ENCODE measurements around the gene TRIM63.

TRIM63 gene

GRCh38 chr1:26066160-26066559 lies 1.3 kb downstream of the TRIM63 start:
- H3K4me1 ChIP-seq, result no peaks in the 10 kb centered on the region
- TF ChIP-seq CTCF (IDR thresholded peaks at IDR 0.05; ENCODE audit: low read depth, low read length), result no peak
- no peaks in the 10 kb centered on the region for H3K27me3 ChIP-seq
- no peak for DNase-seq
- no peak overlapping the region for H3K4me3 ChIP-seq (ENCODE audit: low read depth, low read length)
- H3K9me3 ChIP-seq, result no peaks in the 10 kb centered on the region
- H3K36me3 ChIP-seq, result no peaks in the 10 kb centered on the region

GRCh38 chr1:26064553-26064952 lies 2.9 kb downstream of the TRIM63 start:
- Histone ChIP-seq H3K4me1 (no peaks in the 10 kb centered on the region), H3K27me3 (no peaks in the 10 kb centered on the region), H3K9me3 (no peaks in the 10 kb centered on the region), H3K4me3 (ENCODE audit: low read depth, low read length) (no peak overlapping the region), H3K36me3 (no peaks in the 10 kb centered on the region)
- no peak for TF ChIP-seq CTCF (IDR thresholded peaks at IDR 0.05; ENCODE audit: low read depth, low read length)
- DNase-seq, result no peak

- Histone ChIP-seq H3K36me3 (no peaks in the 10 kb centered on the region), H3K27me3 (no peaks in the 10 kb centered on the region), H3K4me1 (no peaks in the 10 kb centered on the region), H3K4me3 (ENCODE audit: low read depth, low read length) (no peak overlapping the region), H3K9me3 (no peaks in the 10 kb centered on the region)
- DNase-seq, result no peak
- TF ChIP-seq CTCF (IDR thresholded peaks at IDR 0.05; ENCODE audit: low read depth, low read length), result no peak
Observed at GRCh38 chr1:26060832-26061574, 6.4 kb downstream of the TRIM63 start.

- no peak for DNase-seq
- Histone ChIP-seq H3K36me3 (no peaks in the 10 kb centered on the region), H3K27me3 (no peaks in the 10 kb centered on the region), H3K4me3 (ENCODE audit: low read depth, low read length) (no peak overlapping the region), H3K4me1 (no peaks in the 10 kb centered on the region), H3K9me3 (no peaks in the 10 kb centered on the region)
- TF ChIP-seq CTCF (IDR thresholded peaks at IDR 0.05; ENCODE audit: low read depth, low read length), result no peak
Observed at GRCh38 chr1:26059906-26060305, 7.5 kb downstream of the TRIM63 start.

GRCh38 chr1:26058052-26058595 lies 9.3 kb downstream of the TRIM63 start:
- no peak for TF ChIP-seq CTCF (IDR thresholded peaks at IDR 0.05; ENCODE audit: low read depth, low read length)
- no peak overlapping the region for H3K4me3 ChIP-seq (ENCODE audit: low read depth, low read length)
- no peaks in the 10 kb centered on the region for H3K4me1 ChIP-seq
- no peaks in the 10 kb centered on the region; the same call in 1 of the 2 replicates for H3K27me3 ChIP-seq
- DNase-seq, result no peak
- H3K36me3 ChIP-seq, result no peaks in the 10 kb centered on the region
- no peaks in the 10 kb centered on the region for H3K9me3 ChIP-seq

GRCh38 chr1:26057189-26057588 lies 10.2 kb downstream of the TRIM63 start:
- TF ChIP-seq CTCF (IDR thresholded peaks at IDR 0.05; ENCODE audit: low read depth, low read length), result no peak
- H3K4me3 ChIP-seq (ENCODE audit: low read depth, low read length), result no peak overlapping the region
- no peaks in the 10 kb centered on the region for H3K9me3 ChIP-seq
- DNase-seq, result no peak
- H3K27me3 ChIP-seq, result no peaks in the 10 kb centered on the region; the same call in 1 of the 2 replicates
- H3K4me1 ChIP-seq, result no peaks in the 10 kb centered on the region
- H3K36me3 ChIP-seq, result no peaks in the 10 kb centered on the region
